Pons (tissue), 1 donor: ENCODE data around the gene YIPF7.

ENCODE experiments used
- DNase-seq: peaks from one replicate; pipeline ENCODE4 v3.0.0-alpha.2; 2016; ENCODE audit warnings: low spot score

Gene YIPF7

GRCh38 chr4:44651425-44651824 is at the start of gene YIPF7:
YIPF7 (minus strand) TSS chr4:44651625; CDS start chr4:44650100, 1,525 bp downstream.
- no peak for DNase-seq

GRCh38 chr4:44701037-44701436 is 49.6 kb upstream of the YIPF7 start:
- DNase-seq: no peak

- DNase-seq: no peak
These were observed 49.0 kb upstream of the YIPF7 start for GRCh38 chr4:44700427-44700826.

GRCh38 chr4:44684648-44685047 is 33.2 kb upstream of the YIPF7 start:
- DNase-seq: no peak

GRCh38 chr4:44679060-44679459 is 27.6 kb upstream of the YIPF7 start:
- DNase-seq: no peak

GRCh38 chr4:44678094-44679041 is 26.9 kb upstream of the YIPF7 start, which contains the start of gene GUF1:
GUF1 (plus strand) TSS chr4:44678420; CDS start chr4:44678623, 203 bp downstream.
- DNase-seq: peak; percentile 94

GRCh38 chr4:44675366-44675765 is 23.9 kb upstream of the YIPF7 start:
- no peak for DNase-seq

- DNase-seq: no peak
These were observed 23.0 kb upstream of the YIPF7 start for GRCh38 chr4:44674471-44674870.

GRCh38 chr4:44671636-44672035 is 20.2 kb upstream of the YIPF7 start:
- no peak for DNase-seq

- no peak for DNase-seq
These were observed 19.2 kb upstream of the YIPF7 start for GRCh38 chr4:44670506-44671199.

- DNase-seq: no peak
These were observed 17.1 kb upstream of the YIPF7 start for GRCh38 chr4:44668526-44668925.

- no peak for DNase-seq
These were observed 12.3 kb upstream of the YIPF7 start for GRCh38 chr4:44663539-44664263.

- no peak for DNase-seq
These were observed 11.2 kb upstream of the YIPF7 start for GRCh38 chr4:44662623-44663005.

- no peak for DNase-seq
These were observed 10.7 kb upstream of the YIPF7 start for GRCh38 chr4:44661940-44662622.

GRCh38 chr4:44660396-44660795 is 9.0 kb upstream of the YIPF7 start:
- no peak for DNase-seq

GRCh38 chr4:44652002-44652401 is 577 bp upstream of the YIPF7 start:
- DNase-seq: no peak

- no peak for DNase-seq
These were observed 5.3 kb downstream of the YIPF7 start for GRCh38 chr4:44646151-44646550.

GRCh38 chr4:44638091-44638490 is 13.3 kb downstream of the YIPF7 start:
- no peak for DNase-seq

GRCh38 chr4:44632733-44633132 is 18.7 kb downstream of the YIPF7 start:
- DNase-seq: no peak

- no peak for DNase-seq
These were observed 19.3 kb downstream of the YIPF7 start for GRCh38 chr4:44632089-44632488.

- peak; percentile 69 for DNase-seq
These were observed 22.1 kb downstream of the YIPF7 start for GRCh38 chr4:44629280-44629866.
